Retinal pigment epithelial cell (primary cell): Measurements from ENCODE around the gene PRKD2.

Experiments
- DNase-seq: peaks from one replicate; pipeline ENCODE4 v3.0.0-alpha.2; 2010; ENCODE audit warnings: low read depth
- H3K4me3 ChIP-seq: 2 replicates; pipeline ENCODE4 v1.5.1; 2011; ENCODE audit warnings: mild to moderate bottlenecking, low read length, control low read depth, moderate library complexity
- TF ChIP-seq, protein P1 (sequence below): conservative IDR thresholded peaks from 2 replicates; pipeline ENCODE4 v1.5.1; 2011; ENCODE audit warnings: low read depth, low read length, control low read depth, inconsistent platforms

The PRKD2 gene

DNA sequence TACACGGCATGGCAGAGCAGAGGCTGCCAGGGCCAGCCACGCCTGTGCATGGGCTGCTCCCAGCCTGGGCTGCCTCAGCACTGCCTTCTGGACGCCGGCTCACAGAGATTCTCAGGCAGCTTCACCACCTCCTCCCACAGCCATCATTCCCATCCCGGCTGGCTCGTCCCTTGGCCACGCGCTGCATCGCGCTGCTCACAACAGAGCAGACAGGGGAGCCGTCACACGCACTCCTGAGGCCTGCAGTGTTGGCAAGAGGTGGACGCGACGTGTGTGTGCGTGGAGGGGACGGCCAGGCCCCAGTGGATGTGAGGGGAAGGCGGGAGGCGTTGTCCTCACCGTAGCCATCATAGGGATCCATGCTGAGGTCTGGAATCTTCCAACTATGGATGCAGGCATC is 7.6 kb upstream of the PRKD2 start:
- no peak overlapping the region for H3K4me3 ChIP-seq
- DNase-seq: no peak
- TF ChIP-seq, protein P1, sequence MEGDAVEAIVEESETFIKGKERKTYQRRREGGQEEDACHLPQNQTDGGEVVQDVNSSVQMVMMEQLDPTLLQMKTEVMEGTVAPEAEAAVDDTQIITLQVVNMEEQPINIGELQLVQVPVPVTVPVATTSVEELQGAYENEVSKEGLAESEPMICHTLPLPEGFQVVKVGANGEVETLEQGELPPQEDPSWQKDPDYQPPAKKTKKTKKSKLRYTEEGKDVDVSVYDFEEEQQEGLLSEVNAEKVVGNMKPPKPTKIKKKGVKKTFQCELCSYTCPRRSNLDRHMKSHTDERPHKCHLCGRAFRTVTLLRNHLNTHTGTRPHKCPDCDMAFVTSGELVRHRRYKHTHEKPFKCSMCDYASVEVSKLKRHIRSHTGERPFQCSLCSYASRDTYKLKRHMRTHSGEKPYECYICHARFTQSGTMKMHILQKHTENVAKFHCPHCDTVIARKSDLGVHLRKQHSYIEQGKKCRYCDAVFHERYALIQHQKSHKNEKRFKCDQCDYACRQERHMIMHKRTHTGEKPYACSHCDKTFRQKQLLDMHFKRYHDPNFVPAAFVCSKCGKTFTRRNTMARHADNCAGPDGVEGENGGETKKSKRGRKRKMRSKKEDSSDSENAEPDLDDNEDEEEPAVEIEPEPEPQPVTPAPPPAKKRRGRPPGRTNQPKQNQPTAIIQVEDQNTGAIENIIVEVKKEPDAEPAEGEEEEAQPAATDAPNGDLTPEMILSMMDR: no peak

DNA sequence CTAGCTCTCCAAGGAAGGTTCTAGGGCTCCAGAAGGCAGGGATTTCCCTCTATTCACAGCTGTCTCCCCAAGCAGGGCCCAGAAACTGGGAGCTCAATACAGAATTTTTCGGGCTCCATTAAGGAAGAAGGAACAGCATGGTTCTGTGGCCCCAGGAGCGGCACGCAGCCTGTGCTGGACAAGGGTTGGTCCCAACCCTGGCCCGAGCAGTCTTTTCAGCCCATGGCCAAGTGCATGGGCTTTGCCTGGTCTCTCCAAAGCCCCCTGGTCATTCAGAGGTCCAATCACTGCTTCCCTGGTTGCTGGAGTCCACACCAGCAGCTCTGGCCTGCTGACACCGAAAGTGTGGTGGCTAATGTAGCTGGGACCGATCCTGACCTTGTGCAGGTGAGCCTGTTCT is 6.6 kb upstream of the PRKD2 start:
- TF ChIP-seq, protein P1: no peak
- no peak for DNase-seq
- no peak overlapping the region for H3K4me3 ChIP-seq

- H3K4me3 ChIP-seq: no peak overlapping the region
- DNase-seq: no peak
- TF ChIP-seq, protein P1: no peak
Measured at GRCh38 chr19:46723023-46723461, 6.1 kb upstream of the PRKD2 start.

DNA sequence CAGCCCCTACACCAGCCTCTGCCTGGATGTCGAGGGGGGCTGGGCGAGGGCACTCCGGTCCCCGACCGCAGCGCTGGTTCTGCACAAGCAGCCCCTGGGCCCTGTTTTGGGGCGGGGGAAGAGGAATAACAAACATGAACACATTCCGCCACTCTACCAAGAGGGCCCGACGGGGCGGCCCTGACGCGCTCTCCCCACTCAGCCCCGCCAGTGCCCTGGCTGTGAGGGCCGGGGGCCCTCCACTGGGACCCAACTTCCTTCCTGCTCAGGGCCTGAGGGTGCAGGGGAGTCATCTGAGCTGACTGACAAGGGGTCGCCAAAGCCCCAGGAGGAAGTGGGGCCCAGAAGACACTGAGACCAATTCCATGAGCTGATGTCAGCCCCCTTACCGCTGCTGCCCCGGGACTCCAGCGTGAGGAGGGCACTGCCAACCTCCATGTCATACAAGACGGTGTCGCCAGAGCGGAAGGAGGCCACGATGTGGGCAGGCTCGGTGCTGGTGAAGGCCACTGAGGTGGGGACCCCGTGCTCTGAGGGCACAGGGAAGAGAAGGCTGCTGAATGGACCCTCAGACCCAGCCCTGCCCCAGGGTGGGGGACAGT is 5.6 kb upstream of the PRKD2 start:
- TF ChIP-seq, protein P1: no peak
- DNase-seq: no peak
- no peak overlapping the region for H3K4me3 ChIP-seq

- TF ChIP-seq, protein P1: no peak
- DNase-seq: no peak
- no peak overlapping the region for H3K4me3 ChIP-seq
Measured at GRCh38 chr19:46722004-46722380, 5.1 kb upstream of the PRKD2 start.

GRCh38 chr19:46721269-46722003 is 4.5 kb upstream of the PRKD2 start:
- no peak overlapping the region for H3K4me3 ChIP-seq
- no peak for DNase-seq
- TF ChIP-seq, protein P1: peak; percentile 31
